HG03139 (cell line): ENCODE measurements around the gene SLC39A6.
"Not testable (repeated sequence)": the region's sequence is repeated elsewhere in the genome, so short reads cannot be mapped to it uniquely, and the experiment has no call there.

Source experiments
- ATAC-seq: cut with Tn5 transposase; IDR thresholded peaks from one replicate; pipeline ENCODE4 v1.9.1; 2021; ENCODE audit not compliant: unreplicated experiment

Gene SLC39A6, protein sequence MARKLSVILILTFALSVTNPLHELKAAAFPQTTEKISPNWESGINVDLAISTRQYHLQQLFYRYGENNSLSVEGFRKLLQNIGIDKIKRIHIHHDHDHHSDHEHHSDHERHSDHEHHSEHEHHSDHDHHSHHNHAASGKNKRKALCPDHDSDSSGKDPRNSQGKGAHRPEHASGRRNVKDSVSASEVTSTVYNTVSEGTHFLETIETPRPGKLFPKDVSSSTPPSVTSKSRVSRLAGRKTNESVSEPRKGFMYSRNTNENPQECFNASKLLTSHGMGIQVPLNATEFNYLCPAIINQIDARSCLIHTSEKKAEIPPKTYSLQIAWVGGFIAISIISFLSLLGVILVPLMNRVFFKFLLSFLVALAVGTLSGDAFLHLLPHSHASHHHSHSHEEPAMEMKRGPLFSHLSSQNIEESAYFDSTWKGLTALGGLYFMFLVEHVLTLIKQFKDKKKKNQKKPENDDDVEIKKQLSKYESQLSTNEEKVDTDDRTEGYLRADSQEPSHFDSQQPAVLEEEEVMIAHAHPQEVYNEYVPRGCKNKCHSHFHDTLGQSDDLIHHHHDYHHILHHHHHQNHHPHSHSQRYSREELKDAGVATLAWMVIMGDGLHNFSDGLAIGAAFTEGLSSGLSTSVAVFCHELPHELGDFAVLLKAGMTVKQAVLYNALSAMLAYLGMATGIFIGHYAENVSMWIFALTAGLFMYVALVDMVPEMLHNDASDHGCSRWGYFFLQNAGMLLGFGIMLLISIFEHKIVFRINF

DNA sequence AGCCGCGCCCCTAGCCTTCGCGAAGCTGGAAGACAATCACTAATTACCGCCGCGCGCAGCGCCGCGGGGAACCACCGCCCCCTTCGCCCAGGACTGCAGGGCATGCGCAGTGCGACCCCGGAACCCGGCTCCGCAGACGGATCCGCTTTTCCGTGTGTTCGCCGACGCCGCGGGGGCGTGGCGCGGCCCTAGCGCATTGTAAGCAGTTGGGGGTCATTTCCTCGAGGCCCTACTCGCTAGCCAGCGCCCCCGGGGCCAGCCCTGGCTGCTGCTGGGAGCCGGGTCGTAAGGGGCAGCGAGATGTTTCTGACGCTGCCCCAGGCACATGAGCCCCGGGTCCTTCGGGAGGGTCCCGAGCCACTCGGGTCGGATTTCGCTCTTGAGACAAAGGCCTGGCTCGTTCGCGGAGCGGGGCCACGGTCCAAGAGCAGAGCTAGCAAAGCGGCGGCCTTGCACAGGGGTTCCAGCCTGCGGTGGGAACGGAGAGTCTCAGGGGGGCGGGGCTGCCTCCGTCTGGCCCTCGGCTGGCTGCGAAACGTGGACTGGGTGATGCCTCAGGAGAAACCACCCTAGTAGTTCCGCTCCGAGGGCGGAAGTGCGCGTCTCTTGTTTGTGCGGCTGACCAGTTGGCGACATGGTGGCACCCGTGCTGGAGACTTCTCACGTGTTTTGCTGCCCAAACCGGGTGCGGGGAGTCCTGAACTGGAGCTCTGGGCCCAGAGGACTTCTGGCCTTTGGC is at the start of gene SLC39A6, which contains the start of gene ELP2:
SLC39A6 (minus strand) TSS at position 41 of the 739 bp plus-strand sequence. CDS start 2,333 bp downstream, outside the sequence.
ELP2 (plus strand) TSS at position 600 of the 739 bp plus-strand sequence; CDS start at position 635, 35 bp downstream.
- ATAC-seq = peak; percentile 92

DNA sequence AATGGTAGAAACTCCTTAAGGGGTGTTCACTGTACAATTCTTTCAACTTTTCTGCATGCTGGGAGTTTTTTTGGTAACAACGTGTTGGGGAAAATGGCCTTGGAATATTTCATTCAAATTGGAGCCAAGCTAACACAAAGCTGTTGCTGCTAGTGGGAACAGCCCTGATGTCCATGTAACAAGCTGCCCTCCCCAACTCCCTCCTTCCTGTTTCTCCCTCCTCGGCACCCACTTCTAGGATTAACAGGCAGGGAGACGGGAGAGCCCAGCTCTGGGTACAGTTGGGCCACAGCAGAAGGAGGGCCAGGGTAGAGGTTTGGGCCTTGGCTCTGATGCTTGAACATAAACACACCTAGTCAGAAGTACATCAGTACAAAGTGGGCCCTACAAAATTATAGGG is 48.8 kb upstream of the SLC39A6 start:
- no peak for ATAC-seq

DNA sequence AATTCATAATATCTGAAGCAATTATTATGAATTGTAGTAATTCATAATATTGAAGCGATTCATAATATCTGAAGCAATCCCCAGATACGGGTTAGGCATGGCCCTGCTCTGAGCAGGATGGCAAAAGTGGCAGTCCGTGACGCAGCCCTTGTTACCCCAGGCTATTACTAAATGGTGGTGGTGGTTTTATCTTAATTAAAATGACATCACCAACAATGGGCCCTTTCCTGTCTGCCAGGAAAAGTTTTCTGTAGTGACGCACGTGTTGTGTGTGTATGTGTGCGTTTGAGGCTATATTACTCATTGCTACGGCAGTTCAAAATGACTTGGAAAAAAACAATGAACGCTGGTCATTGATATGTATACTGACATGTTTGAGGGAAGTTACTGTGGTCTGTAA is 47.6 kb upstream of the SLC39A6 start:
- ATAC-seq = no peak

DNA sequence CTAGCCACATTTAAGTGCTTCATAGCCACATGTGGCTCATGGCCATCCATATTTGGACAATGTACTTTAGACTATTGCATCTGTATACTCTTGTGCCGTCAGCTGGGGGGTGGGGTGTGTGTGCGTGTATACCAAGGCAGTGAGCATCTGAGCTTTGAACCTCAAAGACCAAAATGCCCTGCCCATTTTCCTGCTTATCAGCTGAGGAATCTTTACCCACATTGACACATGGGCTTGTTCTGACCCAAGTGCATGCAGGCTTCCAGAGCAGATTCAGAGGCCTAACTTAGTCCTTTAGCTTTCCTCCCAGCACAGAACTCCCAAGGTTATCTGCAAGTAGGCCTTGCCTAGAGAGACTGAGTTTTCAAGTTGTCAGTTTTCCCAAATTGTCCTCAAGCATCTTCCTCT is 47.0 kb upstream of the SLC39A6 start:
- no peak for ATAC-seq

DNA sequence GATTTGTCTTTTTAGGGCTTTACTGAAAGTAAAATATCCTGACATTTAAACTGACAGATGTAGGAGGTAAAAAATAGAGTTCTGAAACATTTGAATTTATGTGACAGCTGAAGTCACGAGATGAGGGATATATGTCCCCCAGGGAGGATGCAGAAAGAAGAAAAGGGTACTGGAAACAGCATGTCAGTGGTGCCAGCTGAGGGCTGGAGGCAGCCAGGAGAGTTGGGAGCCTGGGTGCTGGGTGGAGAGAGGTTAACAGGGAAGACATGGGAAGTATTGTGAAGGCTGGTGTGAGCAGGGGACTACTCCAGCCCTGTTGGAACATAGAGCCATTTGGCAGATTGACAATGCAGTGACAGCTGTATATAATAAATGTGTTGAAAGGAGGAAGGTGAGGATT is 46.3 kb upstream of the SLC39A6 start:
- ATAC-seq = no peak

DNA sequence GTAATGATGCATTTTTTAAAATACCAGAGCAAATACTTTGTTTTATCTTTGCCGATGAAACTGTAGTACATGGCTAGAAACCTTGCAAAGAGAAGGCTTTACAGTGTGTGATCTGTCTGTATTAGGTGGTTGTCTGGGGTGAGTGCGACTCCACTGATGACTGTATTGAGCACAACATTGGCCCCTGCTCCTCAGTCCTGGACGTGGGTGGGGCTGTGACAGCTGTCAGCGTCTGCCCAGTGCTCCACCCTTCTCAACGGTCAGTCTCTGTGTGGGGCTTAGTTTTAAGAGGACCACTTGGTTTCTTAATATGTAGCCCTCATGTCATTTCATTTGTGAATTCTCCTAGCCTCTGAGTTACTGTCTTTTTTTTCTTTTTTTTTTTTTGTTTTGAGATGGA is 40.8 kb upstream of the SLC39A6 start:
- no peak for ATAC-seq

DNA sequence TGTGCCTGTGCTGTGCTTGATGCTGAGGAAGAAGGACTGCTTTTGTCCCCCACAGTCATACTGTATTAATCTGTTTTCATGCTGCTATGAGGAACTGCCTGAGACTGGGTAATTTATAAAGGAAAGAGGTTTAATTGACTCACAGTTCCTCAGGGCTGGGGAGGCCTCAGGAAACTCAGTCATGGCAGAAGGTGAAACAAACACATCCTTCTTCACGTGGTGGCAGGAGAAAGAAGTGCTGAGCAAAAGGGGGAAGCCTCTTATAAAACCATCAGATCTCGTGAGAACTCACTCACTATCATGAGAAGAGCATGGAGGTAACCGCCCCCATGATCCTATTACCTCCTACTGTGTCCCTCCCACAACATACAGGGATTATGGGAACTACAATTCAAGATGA is 39.2 kb upstream of the SLC39A6 start:
- not testable (repeated sequence) for ATAC-seq

DNA sequence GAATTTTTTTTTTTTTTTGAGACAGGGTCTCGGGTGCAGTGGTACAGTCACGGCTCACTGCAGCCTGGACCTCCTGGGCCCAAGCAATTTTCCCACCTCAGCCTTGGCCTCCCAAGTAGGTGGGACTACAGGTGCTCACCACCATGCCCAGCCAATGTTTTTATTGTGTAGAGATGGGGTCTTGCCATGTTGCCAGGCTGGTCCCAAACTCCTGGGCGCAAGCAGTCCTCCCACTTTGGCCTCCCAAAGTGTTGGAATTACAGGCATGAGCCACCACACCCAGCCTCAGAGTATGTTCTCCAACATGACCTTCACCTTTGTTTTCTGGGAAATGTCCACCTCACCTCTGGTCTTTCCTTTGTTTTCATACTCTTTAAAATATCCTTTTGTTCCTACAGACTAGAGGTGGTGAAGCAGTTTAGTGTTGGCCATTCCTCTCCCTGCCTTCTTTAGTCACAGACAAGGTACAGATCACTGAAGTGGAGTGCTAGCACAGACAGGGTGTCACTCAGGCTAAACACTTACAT is 38.6 kb upstream of the SLC39A6 start:
- no peak for ATAC-seq

DNA sequence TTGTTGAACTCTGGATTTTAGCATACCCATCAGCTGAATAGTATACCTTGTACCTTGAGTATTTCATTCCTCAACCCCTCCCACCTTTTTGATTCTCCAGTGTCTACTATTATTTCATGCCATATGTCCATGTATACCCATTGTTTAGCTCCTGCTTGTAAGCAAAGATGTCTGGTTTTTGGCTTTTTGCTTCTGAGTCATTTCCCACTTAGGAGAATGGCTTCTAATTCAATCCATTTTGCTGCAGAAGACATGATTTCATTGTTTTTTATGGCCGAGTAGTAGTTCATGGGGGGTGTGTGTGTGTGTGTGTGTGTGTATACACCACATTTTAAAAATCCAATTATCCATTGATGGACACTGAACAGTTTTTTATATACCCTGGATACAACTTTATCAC is 33.8 kb upstream of the SLC39A6 start:
- no peak for ATAC-seq

DNA sequence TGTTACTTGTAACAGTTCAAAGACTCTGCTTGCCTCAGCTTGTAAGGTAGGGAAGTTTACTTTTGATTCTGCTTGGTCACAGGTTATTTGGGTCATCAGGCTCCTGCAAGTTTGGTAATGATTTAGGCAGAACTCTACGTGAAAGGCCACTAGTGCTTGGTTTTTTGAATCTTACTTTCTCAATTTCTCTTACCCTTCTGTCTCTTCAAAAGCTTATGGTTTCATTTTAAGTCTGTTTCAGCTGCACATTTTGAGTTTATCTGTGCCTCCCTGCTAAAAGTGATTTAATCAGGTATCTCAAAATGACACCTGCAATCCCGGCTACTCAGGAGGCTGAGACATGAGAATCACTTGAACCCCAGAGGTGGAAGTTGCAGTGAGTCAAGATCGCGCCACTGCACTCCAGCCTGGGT is 31.8 kb upstream of the SLC39A6 start:
- ATAC-seq = no peak

DNA sequence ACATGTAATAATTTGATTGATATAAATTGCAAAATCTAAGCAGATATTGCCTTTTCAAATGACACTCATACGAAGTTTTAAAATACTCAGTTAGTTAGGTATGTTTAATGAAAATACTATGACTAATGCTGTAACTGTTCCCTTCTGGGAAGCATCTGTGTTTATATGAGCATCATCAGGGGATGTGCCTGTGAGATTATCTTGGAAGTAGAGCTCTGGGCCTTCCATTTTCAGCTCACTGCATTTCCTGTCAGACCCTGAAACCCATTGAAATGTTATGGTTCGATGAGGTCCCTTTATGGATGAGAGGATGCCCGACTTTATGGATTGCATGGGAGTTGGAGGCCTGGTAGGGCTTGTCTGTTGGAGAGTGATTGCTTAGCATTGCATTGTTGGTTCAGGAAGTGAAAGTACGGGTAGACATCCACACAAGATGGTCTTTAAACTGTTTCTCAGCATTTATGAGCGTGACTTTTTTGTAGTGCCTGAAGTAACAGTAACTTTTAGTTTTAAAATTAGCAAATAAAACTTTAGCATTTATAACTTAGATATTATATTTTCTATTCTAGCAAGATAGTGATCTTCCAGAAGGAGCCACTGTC is 29.2 kb upstream of the SLC39A6 start:
- no peak for ATAC-seq

DNA sequence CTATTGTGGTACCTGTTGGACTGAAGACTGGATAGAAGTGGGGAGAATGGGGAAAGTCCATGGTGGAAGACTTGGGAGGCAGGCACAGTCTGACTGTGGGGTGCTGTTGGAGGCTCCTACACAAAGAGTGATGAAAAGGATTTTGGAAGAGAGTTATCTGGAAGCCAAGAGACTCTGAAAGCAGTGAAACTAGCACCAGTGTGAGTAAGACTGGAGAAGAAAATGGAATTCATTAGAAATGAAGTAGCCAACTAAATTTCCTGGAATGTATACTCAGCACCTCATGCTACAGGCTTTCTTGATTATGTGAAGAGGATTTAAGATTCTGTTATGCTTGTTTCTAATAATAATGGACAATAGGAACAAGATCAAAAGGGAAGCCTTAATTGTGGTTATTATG is 28.3 kb upstream of the SLC39A6 start:
- ATAC-seq = no peak

DNA sequence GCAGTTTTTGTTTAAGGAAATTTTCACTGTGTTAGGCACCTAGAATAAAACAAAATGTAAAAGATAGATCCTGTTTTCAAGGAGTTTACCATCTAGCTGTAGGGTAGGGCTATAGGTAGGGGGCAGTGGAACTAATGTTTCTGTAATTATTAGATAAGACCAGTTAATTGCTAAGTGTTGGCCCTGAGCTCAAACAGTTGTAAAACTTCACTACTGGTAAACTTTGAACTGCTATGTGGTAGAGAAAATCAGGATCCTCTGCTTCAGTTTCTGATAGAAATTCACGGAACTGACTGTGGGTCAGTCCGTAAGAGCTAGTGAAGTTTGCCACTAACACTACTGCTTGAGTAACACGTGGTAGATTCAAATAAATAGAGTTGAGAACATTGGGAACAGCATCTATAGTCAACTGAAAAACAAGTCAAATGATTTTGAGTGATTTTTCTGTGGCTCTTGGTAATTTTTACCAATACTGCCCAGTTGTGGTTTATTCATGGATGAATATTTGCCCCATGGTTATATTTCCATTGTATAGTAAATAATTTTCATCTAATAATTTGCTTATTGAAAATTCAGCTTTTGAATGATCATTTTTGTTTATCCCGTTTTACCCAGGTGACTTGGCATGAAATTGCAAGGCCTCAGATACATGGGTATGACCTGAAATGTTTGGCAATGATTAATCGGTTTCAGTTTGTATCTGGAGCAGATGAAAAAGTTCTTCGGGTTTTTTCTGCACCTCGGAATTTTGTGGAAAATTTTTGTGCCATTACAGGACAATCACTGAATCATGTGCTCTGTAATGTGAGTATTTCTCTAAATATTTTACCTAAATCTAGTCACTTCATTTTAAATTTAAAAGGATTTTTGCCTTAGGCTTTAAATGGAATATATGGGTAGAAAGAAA is 27.0 kb upstream of the SLC39A6 start:
- no peak for ATAC-seq

DNA sequence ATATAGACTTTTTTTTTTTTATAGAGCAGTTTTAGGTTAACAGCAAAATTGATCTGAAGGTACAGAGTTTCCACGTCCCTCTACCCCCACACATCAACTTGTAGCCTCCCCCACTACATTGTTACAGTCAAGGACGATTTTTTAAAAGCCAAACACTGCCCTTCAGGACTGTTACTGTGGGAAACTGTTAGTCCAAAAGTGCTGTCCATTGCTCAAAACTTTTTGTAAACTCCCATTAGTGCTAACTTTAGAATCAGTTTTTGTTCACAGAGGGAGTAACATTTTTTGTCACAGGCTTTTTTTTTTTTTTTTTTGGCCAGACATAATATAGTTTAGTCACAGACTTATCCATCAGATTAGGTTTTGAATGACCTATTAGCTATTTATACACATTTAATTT is 24.6 kb upstream of the SLC39A6 start:
- ATAC-seq = no peak

DNA sequence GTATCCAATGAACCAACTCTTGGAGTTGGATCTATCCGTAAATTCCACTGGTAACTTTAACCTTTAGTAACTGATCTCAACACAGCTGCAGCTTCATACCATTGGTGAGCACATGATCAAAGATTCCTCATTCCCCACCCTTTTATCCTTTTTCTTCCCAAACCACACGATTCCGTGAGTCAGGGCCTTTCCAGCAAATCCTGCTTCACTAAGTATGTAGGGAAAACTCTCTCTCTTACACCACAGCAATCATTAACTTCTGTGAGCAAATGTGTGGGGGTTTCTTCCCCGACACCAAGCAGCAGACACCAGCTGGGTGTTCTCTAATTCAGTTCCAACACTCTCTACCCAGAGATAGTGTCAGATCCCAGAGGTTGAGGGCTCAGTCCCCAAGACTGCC is 24.1 kb upstream of the SLC39A6 start:
- no peak for ATAC-seq

DNA sequence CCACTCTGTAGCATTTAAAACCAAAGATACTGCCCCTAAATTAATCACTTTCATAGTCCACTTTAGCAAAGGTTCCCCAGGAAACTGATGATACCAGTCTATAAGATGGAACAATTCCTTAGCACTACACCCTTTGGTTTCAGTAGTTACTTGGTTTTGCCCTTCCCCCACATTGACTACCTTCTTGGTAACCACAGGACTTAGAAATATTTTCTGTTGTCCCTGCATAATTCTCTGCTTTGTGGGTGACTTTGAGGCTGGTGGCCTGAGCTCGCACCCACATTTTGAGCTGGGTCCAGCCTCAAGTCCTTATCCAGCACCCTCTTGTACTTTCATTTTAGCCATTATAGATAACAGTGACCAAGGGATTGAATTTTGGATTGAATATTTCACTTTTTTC is 23.6 kb upstream of the SLC39A6 start:
- ATAC-seq = no peak

DNA sequence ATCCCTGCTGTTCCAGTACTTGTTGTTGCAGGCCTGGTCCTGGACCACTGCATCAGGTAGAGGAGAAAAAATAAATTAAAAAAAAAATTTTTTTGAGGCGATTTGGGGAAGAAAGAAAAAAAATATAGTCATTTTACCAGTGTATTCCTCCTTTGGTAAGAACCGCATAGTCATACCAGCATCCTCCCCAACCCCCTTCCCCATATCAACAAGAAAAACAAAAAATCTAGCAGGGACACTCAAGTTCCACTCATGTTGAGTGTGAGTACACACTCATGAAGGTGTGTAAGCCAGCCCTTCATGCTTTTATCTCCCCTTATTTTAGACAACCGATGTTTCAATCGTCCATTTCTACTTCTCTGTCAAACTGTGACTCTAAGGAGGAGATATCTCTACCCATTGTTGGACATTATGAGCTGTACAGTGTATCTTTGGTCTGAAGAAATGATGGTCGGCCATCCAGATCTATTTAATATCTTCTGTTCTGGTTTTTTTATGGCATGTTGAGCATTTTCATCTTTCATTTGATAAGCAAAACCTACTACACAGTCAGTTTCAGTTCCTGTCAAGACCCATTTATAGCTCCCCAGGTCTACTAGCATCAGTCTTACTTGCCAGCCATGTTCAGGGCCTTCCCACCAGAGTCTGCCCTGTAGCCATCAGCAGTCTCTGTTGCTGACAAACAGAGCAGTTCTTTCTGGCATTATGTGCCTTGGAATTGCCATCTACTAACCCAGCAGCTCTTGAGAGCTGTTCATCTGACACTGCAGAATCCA is 20.6 kb upstream of the SLC39A6 start:
- peak; percentile 93 for ATAC-seq

DNA sequence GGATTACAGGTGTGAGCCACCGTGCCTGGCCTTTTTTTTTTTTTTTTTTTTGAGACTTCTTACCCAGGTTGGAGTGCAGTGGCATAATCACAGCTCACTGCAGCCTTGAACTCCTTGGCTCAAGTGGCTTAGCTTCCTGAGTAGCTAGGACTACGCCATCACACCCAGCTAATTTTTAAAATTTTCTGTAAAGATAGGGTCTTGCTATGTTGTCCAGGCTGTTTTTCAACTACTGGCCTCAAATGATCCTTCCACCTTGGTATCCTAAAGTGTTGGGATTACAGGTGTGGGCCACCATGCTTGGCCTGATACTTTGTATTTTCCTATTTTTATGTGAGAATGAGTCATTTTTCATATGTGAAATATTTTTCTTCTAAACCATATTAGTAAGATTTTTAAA is 14.3 kb upstream of the SLC39A6 start:
- ATAC-seq = no peak

DNA sequence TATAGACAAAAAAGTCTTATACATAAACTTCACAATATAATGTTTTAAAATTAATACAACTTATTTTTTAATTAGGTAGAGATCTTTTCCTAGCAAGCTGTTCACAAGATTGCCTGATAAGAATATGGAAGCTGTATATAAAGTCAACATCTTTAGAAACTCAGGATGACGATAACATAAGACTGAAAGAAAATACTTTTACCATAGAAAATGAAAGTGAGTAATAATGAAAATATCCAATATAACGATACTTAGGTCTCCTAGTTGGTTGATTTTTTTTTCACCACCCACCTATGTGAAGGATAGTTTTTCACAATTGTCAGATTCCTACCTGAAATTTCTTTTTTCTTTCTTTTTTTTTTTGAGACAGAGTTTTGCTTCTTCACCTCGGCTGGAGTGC is 13.6 kb upstream of the SLC39A6 start:
- ATAC-seq = no peak
